8988T (cell line): ENCODE data around the gene CIAO2B.

Experiments used
- DNase-seq: peaks from one replicate; pipeline ENCODE4 v3.0.0; 2011

Gene CIAO2B

GRCh38 chr16:66919569-66920298 lies 14.5 kb downstream of the CIAO2B start:
- no peak for DNase-seq

GRCh38 chr16:66918803-66919568 lies 15.2 kb downstream of the CIAO2B start, which contains the start of gene CDH16:
CDH16 (minus strand) TSS chr16:66918885; CDS start chr16:66918065, 820 bp downstream.
- no peak for DNase-seq

- no peak for DNase-seq
Observed at GRCh38 chr16:66918355-66918754, 15.8 kb downstream of the CIAO2B start.

GRCh38 chr16:66917741-66918140 lies 16.5 kb downstream of the CIAO2B start:
- DNase-seq, result no peak

DNA sequence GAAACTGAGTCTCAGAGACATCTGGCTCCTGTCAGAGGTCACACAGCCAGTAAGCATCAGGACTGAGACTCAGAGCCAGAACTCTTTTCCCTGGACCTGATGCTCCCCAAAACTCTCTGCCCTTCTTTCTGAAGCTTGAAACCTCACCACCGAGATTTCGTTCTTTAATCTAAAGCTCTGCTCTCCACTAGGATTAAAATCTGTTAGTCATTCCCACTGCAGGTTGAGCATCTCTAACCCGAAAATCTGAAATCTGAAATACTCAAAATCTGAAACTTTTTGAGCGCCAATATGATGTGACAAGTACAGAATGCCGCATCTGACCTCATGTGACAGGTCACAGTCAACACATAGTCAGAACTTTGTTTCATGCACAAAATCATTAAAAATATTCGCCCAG lies 17.7 kb downstream of the CIAO2B start:
- DNase-seq, result no peak

DNA sequence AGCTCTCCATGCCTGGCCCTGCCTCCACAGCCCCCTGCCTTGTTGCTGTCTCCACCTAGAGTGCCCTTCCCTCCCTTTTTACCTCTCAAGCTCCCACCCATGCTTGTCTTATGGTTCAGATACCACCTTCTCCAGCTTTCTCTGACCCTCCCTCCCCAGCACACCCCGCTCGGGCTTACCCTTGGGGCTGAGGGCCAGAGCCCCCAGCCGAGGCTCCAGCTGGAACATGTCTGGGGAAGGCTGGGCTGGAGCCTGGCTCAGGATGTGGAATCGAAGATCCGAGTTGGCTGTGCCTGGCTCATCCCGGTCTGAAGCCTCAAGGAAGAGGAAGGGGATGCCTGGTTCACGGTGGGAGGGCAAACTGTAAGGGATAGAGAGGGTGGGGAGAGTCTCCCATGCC lies 19.2 kb downstream of the CIAO2B start:
- no peak for DNase-seq

DNA sequence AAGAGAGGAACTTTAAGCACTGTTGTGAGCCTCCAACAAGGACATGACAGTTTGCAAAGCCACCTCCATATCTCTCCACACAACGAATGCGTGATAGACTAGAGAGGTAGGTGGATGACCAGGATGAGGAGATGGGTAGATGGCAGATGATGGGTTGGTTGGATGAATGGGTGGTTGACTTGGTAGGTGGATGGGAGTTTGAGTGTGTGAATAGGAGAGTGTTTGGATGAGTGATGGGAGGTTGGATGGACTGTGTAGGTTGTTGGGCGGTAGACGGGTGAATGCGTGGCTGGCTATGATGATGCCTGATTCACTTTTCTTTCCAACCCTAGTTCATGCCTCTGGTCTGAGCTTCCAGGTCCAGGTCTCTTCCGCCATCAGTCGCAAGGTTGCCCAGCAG lies 19.7 kb downstream of the CIAO2B start:
- no peak for DNase-seq

GRCh38 chr16:66913711-66914110 lies 20.5 kb downstream of the CIAO2B start:
- DNase-seq, result no peak

GRCh38 chr16:66913081-66913480 lies 21.1 kb downstream of the CIAO2B start:
- no peak for DNase-seq

DNA sequence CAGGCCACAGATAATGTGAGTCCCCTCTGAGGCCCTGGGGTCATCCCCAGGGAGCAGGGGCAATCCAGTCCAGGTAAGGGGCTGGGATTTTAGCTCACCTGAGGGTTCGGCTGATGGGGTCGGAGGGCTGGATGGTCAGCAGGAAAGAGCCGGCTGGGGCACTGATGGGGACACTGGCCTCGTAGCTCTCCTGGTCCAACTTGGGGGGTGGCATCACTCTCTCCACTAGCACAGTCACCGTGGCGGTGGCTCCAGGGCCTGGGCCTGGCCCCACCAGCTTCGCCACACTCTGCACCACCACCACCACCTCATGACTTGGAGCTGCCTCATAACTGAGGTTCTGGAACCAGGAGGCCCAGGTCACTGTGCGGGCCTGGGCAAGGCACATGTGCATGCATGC lies 22.4 kb downstream of the CIAO2B start:
- DNase-seq, result peak; percentile 25

DNA sequence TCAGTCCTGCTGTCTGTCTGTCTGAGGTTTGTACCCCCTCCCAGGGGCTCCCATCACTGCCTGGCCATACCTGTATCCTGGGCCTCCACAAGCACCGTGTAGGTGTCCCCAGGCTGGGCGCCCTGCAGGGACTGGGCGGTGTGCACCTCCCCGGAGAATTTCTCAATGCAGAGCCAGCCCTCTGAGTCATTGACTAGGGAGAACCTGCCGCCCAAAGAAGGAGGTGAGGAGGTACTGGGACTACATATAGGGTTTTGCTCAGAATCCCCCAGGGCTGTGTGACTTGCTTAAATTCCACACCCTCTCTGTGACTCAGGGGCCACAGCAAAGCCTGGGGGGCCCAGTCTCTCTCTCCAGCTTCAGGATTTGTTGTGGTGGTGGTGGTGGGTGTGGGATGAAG lies 23.1 kb downstream of the CIAO2B start:
- peak; percentile 40 for DNase-seq

DNA sequence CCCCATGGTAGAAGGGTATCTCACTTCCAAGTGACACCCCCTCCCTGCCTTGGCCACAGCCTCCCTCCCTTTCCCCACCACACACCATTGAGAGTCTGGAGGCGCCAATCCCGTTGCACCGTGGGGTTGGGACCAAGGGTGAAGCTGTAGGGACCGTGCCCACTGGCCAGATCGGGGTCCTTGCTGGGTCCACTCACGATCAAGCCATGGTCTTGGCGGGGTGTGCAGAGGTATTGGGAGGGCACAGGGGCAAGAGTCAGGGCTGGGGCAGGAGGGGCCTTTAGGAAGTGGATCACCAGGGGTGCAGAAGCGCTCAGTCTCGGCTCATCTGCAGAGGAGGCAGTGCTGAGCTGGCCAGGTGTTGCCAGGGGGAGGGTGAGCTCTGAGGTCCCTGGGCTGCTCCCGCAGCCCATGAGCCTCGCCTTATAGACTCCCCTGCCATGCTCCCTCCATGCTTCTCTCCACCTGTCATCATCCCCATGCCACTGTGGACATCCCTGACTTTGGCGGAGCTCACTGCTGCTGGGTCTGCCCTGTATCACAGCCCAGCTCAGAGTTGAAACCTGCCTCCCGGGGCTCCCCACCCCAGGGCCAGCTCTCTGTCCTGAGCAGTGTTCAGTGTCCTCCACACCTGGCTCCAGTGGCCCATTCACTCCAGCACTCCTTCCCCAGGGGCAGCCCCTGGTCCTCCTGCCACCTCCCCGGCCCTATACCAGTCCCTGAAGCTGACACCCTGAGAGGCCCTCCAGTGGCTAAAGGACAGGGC lies 23.8 kb downstream of the CIAO2B start:
- peak; percentile 53 for DNase-seq

- peak; percentile 17 for DNase-seq
Observed at GRCh38 chr16:66908762-66909559, 25.2 kb downstream of the CIAO2B start.

GRCh38 chr16:66908116-66908515 lies 26.1 kb downstream of the CIAO2B start:
- no peak for DNase-seq

DNA sequence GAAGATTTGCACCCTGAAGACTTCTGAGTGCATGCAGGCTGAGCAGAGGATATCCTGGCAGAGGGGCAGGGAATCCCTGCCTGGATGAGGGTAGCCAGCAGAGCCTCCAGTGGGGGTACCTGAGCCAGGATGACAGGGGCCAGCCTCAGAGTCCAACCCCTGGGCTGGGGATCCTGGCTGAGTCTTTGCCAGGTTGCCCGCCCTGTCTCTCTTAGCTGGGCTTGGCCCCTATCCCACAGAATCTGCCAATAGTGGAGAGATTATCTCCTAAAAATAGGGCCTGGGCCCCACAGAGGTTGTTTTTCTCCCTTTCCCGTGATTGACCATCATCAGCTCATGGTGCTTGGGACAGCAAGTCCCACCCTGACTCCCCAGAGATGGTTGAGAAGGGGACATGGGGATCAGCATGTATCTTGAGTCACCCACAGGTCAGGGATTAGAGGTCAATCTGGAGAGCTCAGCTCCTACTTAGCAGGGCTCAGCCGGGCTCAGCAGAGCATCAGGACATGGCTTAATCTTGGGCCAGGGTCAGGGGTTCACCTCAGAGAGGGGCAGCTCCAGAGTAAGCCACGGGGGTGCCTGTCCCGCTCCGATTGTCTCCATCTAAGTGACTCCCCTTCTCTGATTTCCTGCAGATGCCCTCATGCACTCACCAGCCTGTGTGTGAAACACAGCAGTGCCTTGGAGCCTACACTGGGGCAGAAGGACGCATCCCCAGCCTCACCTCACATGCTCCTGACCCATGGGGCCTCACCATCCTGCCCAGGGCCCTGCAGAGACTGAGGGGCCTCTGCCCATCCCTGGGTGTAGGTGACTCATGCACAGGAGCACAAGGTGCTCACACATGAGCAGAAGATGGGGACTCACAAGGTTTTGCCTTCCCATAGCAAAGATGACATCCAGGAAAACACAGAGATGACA lies 27.0 kb downstream of the CIAO2B start:
- peak; percentile 27 for DNase-seq

GRCh38 chr16:66905633-66906539 lies 28.3 kb downstream of the CIAO2B start:
- DNase-seq, result peak; percentile 21

DNA sequence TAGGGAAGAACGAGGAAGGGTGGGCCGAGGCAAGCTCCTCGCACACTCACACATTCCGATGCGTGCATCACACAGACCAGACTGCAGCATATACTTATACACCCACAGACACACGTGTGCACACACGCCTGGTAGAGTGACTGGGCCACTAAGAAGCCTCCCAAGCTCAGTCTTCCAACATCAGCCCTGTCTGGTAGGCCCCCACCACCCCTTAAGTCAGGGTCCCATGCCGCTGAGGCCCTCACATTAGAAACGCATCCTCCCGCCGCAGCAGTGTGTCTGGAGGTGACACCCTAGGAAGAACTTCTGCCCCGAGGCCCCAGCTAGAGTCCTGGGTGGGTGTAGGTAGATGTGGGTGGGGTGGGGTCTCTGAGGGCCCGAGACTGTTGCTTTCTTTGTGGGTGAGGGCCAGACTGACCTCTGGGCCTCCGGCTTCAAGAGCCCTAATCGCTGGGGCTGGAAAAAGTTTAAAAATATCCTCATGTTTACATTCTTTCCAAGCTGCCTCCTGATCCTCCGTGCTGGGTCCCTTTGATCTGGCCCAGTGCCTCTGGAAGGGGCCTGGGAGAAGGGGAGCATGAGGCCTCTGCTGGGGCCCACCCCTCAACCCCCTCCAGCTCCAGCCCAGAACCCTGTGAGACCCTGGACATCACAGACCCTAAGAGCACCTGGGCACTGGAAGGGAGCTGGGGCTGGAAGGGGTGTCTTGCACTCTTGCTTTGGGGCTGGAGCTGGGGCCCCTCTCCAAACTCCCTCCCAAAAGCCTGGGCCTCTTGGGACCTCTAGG lies 29.2 kb downstream of the CIAO2B start:
- DNase-seq, result peak; percentile 31

DNA sequence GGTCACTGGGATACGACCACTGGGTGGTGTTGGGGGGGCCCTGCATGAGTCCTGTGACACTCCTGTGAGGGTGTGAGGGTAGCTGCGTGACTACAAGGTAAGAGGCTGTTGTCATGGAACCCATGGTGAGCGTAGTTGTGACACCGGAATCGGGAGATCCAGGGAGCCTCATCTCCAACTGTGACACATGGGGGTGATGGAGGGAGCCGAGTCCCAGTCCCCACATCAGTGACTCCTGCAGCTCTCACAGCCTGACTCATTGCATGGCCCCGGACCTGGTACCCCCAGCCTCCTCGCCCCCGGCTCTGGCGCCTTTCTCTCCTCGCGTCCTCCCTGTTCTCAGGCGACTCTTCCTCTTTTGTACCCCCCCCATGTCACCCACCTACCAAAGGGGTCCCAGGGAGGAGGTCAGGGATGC lies 29.8 kb downstream of the CIAO2B start:
- DNase-seq, result peak; percentile 37
